AG20443 (cell line): ENCODE measurements around the gene TMEM88.

ENCODE experiments used
- DNase-seq: peaks from one replicate; pipeline ENCODE4 v3.0.0; 2012; ENCODE audit warnings: low spot score, mixed read lengths

TMEM88 gene

DNA sequence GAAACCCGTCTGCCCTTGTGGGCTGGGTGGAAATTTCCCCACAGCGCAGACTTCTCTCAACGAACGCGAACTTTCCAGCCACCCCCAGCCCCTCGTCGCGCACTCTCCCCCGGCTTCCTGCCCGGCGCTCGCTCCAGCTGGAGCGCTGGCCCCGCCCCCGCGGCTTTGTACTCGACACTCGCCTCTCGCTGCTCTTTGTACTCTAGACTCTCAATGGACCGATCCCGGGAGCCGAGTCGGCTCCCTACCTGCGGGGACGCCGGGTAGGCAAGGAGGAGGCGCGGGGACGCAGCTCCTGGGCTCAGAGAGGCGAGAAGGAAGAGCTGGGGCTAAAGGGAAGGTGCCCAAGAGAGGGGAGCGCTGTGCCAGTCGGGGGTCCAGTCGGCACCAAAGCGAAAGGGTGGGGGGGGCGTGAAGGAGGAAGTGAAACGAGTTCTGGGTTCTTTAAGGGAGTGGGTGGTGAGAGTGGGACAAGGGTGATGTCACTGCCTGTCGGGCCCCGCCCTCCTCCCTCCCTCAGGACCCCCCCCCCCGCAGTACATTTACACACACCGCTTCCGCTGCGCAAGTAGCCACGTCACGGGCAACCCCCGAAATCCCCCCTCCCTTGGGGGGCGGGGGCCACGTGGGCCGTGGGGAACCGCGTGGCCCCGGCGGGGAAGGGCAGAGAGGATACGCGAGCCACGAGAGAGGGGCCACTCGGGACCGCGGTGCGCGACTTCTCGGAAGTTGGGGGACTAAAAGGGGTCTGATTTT, 11.2 kb upstream of the TMEM88 start:
- DNase-seq: peak; percentile 78

DNA sequence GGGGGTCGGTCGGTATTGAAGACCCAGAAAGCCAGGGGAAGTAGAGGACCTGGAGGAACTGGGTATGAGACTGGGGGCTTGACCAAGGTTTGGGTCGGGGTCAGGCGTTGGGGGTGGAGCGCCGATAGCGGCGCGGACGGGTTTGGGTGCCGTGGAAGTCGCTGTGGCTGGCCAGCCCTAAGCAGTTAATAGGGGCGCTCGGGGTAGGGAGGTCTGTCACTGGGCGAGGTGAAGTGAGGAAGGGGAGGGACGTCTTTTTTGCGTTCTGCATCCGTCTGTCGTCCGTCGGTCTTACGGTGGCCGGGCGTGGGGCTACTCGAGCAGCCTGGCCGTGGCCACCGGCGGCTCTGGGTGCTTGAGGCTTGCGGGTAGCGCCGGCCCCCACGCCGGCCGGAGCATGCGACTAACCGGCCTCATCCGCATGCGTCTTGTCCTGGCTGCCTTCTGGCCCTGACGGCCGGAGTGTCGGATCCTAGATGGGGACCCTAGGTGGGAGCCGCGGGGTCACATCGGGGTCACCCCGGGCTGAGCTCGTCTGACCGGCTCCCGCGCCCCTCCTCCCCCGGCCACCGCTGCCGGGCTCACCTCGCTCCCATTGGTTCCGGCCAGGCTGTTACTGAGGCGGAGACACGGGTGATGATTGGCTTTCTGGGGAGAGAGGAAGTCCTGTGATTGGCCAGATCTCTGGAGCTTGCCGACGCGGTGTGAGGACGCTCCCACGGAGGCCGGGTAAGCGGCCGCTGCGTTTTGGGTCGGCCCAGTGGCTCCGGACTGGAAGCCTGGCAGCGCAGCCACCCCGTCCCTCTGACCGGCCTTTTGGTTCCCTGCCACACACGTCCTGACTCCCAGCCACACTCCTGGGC, 10.3 kb upstream of the TMEM88 start:
- peak; percentile 91 for DNase-seq

DNA sequence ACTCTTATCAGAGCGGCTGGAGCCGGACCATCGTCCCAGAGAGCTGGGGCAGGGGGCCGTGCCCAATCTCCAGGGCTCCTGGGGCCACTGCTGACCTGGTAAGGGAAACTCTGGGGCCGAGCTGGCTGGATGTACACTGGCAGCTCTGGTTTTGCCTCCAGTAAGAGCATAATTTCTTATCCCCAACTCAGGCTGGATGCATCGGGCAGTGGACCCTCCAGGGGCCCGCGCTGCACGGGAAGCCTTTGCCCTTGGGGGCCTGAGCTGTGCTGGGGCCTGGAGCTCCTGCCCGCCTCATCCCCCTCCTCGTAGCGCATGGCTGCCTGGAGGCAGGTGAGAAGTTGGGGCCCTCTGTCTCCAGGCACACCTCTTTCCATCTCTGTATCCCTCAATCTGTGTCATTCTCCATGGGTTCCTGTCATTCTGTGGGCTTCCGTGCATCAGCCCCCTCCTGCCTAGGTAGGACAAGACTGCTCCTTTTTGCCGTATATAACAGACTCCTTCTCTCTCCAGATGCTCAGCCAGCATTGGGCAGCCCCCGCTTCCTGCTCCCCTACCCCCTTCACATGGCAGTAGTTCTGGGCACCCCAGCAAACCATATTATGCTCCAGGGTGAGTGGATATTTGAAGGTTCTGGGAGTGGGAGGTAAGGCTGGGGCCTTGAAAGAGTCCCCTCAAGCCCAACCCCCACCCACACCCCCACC, 9.4 kb upstream of the TMEM88 start:
- no peak for DNase-seq

DNA sequence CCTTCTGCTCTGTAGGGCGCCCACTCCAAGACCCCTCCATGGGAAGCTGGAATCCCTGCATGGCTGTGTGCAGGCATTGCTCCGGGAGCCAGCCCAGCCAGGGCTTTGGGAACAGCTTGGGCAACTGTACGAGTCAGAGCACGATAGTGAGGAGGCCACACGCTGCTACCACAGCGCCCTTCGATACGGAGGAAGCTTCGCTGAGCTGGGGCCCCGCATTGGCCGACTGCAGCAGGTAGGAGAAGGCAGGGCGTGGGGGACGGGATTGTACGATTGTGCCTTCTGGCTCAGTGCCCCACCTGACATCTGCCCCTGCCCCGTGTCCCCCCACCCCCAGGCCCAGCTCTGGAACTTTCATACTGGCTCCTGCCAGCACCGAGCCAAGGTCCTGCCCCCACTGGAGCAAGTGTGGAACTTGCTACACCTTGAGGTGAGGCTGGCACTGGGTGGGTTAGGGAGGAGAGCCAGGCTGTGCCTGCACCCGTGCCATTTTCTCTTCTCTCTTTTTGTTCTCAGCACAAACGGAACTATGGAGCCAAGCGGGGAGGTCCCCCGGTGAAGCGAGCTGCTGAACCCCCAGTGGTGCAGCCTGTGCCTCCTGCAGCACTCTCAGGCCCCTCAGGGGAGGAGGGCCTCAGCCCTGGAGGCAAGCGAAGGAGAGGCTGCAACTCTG, 8.7 kb upstream of the TMEM88 start:
- no peak for DNase-seq

DNA sequence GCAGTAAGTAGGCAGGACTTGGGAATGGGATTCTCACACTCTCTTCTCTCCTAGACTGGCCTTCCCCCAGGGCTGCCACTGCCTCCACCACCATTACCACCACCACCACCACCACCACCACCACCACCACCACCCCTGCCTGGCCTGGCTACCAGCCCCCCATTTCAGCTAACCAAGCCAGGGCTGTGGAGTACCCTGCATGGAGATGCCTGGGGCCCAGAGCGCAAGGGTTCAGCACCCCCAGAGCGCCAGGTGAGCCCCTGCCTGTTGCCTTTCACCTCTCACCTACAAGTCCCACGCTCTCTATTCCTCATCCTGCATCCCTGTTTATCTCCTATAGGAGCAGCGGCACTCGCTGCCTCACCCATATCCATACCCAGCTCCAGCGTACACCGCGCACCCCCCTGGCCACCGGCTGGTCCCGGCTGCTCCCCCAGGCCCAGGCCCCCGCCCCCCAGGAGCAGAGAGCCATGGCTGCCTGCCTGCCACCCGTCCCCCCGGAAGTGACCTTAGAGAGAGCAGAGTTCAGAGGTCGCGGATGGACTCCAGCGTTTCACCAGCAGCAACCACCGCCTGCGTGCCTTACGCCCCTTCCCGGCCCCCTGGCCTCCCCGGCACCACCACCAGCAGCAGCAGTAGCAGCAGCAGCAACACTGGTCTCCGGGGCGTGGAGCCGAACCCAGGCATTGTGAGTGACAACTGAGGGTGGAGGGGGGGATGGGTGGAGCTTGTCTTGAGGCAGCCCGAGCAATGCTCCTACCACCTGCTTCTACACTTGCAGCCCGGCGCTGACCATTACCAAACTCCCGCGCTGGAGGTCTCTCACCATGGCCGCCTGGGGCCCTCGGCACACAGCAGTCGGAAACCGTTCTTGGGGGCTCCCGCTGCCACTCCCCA, 7.9 kb upstream of the TMEM88 start:
- DNase-seq: no peak

DNA sequence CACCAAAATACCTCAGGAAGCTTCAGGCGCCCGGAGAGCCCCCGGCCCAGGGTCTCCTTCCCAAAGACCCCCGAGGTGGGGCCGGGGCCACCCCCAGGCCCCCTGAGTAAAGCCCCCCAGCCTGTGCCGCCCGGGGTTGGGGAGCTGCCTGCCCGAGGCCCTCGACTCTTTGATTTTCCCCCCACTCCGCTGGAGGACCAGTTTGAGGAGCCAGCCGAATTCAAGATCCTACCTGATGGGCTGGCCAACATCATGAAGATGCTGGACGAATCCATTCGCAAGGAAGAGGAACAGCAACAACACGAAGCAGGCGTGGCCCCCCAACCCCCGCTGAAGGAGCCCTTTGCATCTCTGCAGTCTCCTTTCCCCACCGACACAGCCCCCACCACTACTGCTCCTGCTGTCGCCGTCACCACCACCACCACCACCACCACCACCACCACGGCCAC, 6.7 kb upstream of the TMEM88 start:
- no peak for DNase-seq

DNA sequence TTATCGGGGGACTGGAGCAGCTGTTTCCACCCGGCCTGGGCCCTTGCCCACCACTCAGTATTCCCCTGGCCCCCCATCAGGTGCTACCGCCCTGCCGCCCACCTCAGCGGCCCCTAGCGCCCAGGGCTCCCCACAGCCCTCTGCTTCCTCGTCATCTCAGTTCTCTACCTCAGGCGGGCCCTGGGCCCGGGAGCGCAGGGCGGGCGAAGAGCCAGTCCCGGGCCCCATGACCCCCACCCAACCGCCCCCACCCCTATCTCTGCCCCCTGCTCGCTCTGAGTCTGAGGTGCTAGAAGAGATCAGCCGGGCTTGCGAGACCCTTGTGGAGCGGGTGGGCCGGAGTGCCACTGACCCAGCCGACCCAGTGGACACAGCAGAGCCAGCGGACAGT, 6.1 kb upstream of the TMEM88 start:
- no peak for DNase-seq

DNA sequence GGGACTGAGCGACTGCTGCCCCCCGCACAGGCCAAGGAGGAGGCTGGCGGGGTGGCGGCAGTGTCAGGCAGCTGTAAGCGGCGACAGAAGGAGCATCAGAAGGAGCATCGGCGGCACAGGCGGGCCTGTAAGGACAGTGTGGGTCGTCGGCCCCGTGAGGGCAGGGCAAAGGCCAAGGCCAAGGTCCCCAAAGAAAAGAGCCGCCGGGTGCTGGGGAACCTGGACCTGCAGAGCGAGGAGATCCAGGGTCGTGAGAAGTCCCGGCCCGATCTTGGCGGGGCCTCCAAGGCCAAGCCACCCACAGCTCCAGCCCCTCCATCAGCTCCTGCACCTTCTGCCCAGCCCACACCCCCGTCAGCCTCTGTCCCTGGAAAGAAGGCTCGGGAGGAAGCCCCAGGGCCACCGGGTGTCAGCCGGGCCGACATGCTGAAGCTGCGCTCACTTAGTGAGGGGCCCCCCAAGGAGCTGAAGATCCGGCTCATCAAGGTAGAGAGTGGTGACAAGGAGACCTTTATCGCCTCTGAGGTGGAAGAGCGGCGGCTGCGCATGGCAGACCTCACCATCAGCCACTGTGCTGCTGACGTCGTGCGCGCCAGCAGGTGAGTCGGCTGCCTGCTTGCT, 5.6 kb upstream of the TMEM88 start:
- DNase-seq: no peak

DNA sequence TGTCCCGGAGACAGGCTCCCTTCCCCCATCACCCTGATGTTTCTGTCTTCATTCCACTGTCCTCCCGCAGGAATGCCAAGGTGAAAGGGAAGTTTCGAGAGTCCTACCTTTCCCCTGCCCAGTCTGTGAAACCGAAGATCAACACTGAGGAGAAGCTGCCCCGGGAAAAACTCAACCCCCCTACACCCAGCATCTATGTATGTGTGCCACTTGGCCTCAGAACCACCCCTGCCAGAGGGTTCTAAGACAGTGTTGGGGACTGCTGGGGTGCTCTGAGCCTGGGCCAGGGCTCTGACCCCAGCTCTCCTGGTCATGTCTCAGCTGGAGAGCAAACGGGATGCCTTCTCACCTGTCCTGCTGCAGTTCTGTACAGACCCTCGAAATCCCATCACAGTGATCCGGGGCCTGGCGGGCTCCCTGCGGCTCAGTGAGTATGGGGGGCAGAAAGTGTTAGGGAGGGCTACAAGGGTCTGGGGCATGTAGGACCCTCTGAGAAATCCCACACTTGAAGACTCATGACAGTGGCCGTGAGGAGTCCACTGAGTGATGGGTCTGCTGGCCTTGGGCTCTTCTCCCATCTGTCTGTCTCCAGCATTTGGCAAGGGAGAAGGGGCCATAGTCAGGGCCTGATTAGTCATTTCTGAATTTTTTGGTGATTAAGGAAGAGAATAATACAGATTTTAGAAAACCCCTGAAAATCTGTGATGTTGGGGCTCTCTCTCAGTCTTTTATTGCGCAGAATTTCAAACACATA, 4.9 kb upstream of the TMEM88 start:
- no peak for DNase-seq

DNA sequence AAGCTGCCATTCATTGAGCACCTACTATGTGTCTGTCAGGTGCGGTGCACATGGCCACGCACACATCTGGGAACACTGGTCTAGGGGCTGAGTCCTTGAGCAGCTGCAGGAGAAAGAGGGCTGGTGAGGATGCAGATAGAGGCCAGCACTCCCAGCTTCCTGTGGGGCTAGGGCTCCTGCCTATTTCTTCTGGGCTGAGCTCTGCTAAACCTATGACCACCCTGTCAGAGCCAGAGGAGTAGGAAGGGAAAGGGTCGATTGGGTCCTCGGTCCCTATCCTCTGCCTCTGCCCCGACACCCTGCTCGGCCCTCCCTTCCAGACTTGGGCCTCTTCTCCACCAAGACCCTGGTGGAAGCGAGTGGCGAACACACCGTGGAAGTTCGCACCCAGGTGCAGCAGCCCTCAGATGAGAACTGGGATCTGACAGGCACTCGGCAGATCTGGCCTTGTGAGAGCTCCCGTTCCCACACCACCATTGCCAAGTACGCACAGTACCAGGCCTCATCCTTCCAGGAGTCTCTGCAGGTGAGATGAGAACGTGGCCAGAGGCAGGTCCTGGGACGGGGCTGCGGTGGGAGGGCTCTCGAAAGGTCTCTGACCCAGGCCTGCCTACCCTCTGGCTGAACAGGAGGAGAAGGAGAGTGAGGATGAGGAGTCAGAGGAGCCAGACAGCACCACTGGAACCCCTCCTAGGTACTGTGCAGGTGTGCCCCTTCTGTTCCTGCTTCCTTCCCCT, 4.0 kb upstream of the TMEM88 start:
- no peak for DNase-seq

DNA sequence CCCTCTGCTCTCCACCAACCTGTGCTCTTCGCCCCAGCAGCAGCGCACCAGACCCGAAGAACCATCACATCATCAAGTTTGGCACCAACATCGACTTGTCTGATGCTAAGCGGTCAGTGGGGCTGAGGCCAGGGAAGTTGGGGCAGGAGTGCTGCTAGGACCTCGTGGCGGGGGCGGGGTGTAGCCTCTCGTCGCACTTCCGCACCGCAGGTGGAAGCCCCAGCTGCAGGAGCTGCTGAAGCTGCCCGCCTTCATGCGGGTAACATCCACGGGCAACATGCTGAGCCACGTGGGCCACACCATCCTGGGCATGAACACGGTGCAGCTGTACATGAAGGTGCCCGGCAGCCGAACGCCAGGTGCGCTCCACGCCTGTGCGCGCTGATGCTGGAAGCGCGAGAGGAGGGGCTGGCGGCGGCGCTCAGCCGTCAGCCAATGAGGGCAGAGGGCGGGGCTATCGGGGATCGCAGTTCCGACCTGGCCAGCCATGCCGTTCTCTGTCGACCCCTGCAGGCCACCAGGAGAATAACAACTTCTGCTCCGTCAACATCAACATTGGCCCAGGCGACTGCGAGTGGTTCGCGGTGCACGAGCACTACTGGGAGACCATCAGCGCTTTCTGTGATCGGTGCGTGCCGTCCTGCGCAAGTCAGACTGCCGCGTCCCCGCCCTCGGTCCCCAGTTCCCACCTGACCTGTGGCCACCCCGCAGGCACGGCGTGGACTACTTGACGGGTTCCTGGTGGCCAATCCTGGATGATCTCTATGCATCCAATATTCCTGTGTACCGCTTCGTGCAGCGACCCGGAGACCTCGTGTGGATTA, 3.2 kb upstream of the TMEM88 start:
- peak; percentile 92 for DNase-seq

DNA sequence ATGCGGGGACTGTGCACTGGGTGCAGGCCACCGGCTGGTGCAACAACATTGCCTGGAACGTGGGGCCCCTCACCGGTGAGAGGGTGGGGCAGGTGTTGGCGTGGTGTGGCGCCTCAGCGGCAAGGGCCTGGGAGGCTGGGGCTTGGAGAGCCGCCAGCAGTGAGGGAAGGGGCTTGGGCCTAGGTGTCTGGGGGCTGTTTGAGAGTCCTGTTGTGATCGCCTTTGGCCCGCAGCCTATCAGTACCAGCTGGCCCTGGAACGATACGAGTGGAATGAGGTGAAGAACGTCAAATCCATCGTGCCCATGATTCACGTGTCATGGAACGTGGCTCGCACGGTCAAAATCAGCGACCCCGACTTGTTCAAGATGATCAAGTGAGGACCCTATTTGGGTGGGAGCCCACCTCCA, 2.6 kb upstream of the TMEM88 start:
- DNase-seq: no peak

DNA sequence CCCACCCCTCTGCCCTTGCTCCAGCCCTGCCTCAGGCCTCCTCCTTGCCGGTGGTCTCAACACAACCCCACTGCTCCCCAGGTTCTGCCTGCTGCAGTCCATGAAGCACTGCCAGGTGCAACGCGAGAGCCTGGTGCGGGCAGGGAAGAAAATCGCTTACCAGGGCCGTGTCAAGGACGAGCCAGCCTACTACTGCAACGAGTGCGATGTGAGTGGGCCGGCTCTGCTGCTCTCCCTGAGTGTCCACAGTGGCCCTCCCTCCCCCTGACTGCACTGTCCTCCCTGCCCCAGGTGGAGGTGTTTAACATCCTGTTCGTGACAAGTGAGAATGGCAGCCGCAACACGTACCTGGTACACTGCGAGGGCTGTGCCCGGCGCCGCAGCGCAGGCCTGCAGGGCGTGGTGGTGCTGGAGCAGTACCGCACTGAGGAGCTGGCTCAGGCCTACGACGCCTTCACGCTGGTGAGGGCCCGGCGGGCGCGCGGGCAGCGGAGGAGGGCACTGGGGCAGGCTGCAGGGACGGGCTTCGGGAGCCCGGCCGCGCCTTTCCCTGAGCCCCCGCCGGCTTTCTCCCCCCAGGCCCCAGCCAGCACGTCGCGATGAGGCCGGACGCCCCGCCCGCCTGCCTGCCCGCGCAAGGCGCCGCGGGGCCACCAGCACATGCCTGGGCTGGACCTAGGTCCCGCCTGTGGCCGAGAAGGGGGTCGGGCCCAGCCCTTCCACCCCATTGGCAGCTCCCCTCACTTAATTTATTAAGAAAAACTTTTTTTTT, 1.8 kb upstream of the TMEM88 start:
- DNase-seq: no peak

DNA sequence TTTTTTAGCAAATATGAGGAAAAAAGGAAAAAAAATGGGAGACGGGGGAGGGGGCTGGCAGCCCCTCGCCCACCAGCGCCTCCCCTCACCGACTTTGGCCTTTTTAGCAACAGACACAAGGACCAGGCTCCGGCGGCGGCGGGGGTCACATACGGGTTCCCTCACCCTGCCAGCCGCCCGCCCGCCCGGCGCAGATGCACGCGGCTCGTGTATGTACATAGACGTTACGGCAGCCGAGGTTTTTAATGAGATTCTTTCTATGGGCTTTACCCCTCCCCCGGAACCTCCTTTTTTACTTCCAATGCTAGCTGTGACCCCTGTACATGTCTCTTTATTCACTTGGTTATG, 1.2 kb upstream of the TMEM88 start:
- no peak for DNase-seq

DNA sequence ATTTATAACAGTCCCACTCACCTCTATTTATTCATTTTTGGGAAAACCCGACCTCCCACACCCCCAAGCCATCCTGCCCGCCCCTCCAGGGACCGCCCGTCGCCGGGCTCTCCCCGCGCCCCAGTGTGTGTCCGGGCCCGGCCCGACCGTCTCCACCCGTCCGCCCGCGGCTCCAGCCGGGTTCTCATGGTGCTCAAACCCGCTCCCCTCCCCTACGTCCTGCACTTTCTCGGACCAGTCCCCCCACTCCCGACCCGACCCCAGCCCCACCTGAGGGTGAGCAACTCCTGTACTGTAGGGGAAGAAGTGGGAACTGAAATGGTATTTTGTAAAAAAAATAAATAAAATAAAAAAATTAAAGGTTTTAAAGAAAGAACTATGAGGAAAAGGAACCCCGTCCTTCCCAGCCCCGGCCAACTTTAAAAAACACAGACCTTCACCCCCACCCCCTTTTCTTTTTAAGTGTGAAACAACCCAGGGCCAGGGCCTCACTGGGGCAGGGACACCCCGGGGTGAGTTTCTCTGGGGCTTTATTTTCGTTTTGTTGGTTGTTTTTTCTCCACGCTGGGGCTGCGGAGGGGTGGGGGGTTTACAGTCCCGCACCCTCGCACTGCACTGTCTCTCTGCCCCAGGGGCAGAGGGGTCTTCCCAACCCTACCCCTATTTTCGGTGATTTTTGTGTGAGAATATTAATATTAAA, 638 bp upstream of the TMEM88 start:
- DNase-seq: no peak

DNA sequence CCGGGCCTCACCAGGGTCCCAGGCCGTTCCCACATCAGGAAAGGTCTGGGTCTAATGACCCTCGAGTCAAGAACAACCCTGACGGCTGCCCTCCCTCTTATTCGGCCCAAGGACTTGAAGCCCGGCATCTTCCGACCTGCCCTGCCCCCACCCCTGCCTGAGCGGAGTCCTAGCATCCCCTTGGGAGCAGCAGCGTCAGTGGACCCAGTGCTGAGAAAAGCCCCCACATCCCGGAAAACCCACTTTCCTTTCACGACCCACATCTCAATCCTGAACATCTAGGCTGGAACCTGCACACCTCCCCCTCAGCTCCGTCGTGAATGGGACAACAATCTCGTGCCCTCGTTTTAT, 769 bp downstream of the TMEM88 start:
- DNase-seq: no peak
